Nephron progenitor cell (in vitro differentiated cells): Measurements from ENCODE around the gene EPAS1.

Experiments
- DNase-seq: peaks from one replicate; pipeline ENCODE4 v3.0.0; 2021
- H3K27ac Mint-ChIP-seq: 2 replicates; pipeline ENCODE4 v1.8.0; 2021; ENCODE audit warnings: mild to moderate bottlenecking, moderate library complexity, mixed read lengths
- H3K27me3 Mint-ChIP-seq: 2 replicates; pipeline ENCODE4 v1.8.0; 2021; ENCODE audit warnings: mild to moderate bottlenecking, low read depth, mixed read lengths; ENCODE audit not compliant: poor library complexity
- H3K36me3 Mint-ChIP-seq: 2 replicates; pipeline ENCODE4 v1.8.0; 2021; ENCODE audit warnings: low read depth, mixed read lengths
- H3K4me1 Mint-ChIP-seq: 2 replicates; pipeline ENCODE4 v1.8.0; 2021; ENCODE audit warnings: mixed read lengths
- H3K4me3 Mint-ChIP-seq: 2 replicates; pipeline ENCODE4 v1.8.0; 2021; ENCODE audit warnings: mild to moderate bottlenecking, moderate library complexity, mixed read lengths
- H3K9me3 Mint-ChIP-seq: 2 replicates; pipeline ENCODE4 v1.8.0; 2021; ENCODE audit warnings: mild to moderate bottlenecking, moderate library complexity, mixed read lengths
- TF ChIP-seq, protein P1 (sequence below): fragments of 200-600 bp; sonication (generic); IDR thresholded peaks from 2 replicates; pipeline ENCODE4 v1.5.0; 2021; ENCODE audit warnings: antibody characterized with exemption

The EPAS1 gene

DNA sequence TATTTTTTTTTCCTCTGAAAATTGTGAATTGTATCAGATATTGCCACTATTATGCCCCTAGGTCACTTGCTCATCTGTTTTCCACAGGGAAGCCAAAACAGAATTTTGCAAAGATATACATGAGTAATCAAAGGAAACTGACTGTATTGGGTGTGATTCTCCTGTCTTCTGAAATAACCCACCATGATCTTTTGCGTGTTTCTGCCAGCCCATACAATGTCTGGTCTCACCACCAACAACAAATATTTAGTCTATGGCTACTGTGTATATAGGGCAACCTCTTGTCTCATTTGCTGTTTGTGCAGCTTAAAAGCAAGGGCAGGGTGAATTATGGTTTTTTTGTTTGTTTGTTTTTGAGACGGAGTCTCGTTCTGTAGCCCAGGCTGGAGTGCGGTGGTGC is 26.5 kb downstream of the EPAS1 start:
- DNase-seq = no peak
- no peak overlapping the region for H3K27ac Mint-ChIP-seq
- H3K4me1 Mint-ChIP-seq = peaks cover 33% of the 10 kb centered on the region
- TF ChIP-seq, protein P1, sequence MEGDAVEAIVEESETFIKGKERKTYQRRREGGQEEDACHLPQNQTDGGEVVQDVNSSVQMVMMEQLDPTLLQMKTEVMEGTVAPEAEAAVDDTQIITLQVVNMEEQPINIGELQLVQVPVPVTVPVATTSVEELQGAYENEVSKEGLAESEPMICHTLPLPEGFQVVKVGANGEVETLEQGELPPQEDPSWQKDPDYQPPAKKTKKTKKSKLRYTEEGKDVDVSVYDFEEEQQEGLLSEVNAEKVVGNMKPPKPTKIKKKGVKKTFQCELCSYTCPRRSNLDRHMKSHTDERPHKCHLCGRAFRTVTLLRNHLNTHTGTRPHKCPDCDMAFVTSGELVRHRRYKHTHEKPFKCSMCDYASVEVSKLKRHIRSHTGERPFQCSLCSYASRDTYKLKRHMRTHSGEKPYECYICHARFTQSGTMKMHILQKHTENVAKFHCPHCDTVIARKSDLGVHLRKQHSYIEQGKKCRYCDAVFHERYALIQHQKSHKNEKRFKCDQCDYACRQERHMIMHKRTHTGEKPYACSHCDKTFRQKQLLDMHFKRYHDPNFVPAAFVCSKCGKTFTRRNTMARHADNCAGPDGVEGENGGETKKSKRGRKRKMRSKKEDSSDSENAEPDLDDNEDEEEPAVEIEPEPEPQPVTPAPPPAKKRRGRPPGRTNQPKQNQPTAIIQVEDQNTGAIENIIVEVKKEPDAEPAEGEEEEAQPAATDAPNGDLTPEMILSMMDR = no peak
- H3K9me3 Mint-ChIP-seq = no peaks in the 10 kb centered on the region
- H3K4me3 Mint-ChIP-seq = no peak overlapping the region
- H3K36me3 Mint-ChIP-seq = no peaks in the 10 kb centered on the region
- H3K27me3 Mint-ChIP-seq = peaks cover 17% of the 10 kb centered on the region

DNA sequence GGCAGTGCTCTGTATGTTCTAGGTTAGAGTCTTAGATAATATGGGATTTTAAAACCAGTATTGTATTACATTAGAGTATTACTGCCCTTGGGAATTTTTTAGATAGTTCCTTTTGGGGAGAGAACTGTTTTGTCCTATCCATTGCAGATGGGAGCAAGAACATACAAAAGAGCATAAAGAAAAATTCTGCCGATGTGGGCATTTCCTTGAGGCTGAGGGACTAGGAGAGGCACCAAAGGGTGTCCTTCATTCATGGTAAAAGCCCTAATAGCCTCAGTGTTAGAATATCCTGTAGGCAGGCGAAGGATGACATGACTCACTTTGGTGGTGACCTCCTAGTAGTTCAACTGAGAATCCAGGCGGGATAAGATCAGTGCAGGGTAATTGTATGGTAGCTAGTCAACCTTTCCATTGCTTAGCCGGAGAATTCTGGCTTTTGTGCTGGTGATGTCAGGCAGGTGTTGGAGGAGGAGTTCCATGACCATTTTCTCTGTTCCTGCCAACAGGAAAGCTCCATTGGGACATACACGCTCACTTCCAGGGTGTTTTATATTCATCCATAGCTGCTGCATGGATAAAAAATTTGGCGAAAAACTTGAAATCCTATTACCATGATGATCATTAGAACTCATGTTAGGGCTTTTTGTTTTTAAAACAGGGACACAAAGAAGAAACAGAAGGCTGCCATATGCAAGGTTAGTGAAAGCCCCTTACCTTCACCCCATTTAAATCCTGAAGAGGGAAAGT is 28.1 kb downstream of the EPAS1 start:
- Mint-ChIP-seq H3K4me3 (no peak overlapping the region), H3K27ac (no peak overlapping the region), H3K9me3 (no peaks in the 10 kb centered on the region), H3K27me3 (peaks cover 13% of the 10 kb centered on the region), H3K36me3 (no peaks in the 10 kb centered on the region), H3K4me1 (peaks cover 35% of the 10 kb centered on the region)
- TF ChIP-seq, protein P1 = no peak
- no peak for DNase-seq

GRCh38 chr2:46326231-46326980 is 29.2 kb downstream of the EPAS1 start:
- TF ChIP-seq, protein P1 = no peak

GRCh38 chr2:46327627-46328026 is 30.4 kb downstream of the EPAS1 start:
- Mint-ChIP-seq H3K36me3 (no peaks in the 10 kb centered on the region), H3K27ac (no peak overlapping the region), H3K4me1 (peaks cover 52% of the 10 kb centered on the region), H3K9me3 (no peaks in the 10 kb centered on the region), H3K4me3 (no peak overlapping the region), H3K27me3 (peaks cover 17% of the 10 kb centered on the region)
- DNase-seq = no peak
- TF ChIP-seq, protein P1 = no peak

More at GRCh38 chr2:46326231-46326980, 29.2 kb downstream of the EPAS1 start:
- peaks cover 39% of the 10 kb centered on the region for H3K4me1 Mint-ChIP-seq
- H3K9me3 Mint-ChIP-seq = no peaks in the 10 kb centered on the region
- H3K27ac Mint-ChIP-seq = no peak overlapping the region
- H3K27me3 Mint-ChIP-seq = peaks cover 17% of the 10 kb centered on the region
- no peak overlapping the region for H3K4me3 Mint-ChIP-seq
- DNase-seq = no peak
- H3K36me3 Mint-ChIP-seq = no peaks in the 10 kb centered on the region

DNA sequence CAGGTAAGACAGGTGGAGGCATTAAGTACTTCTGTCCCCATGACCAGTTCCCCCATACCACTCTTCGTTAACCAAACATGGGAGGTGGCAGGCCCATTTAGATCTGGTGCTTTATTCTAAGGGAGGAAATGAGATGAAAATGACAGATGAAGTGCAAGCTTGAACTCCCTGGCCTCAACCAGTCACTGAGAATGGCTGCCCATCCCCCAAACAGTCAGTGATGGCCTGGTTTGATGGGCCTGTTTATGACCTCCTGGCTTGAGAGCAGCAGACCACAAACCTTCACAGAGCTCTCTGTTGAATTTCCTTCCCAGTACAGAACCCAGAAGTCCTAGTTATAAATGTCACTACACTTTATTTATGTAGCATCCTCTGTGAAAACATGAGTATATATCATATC is 31.1 kb downstream of the EPAS1 start:
- H3K4me1 Mint-ChIP-seq = peaks cover 56% of the 10 kb centered on the region
- no peaks in the 10 kb centered on the region for H3K36me3 Mint-ChIP-seq
- no peaks in the 10 kb centered on the region for H3K9me3 Mint-ChIP-seq
- H3K27ac Mint-ChIP-seq = peak overlapping the region; percentile 27
- peaks cover 17% of the 10 kb centered on the region for H3K27me3 Mint-ChIP-seq
- peak overlapping the region; percentile 39 for H3K4me3 Mint-ChIP-seq
- peak; percentile 26 for DNase-seq
- TF ChIP-seq, protein P1 = no peak
